ENCODE data around the gene SBF2.

GRCh38 chr11:9855579-9856287 is 438.3 kb downstream of the SBF2 start:
- no peak for TF ChIP-seq CTCF (IDR thresholded peaks at IDR 0.05; ENCODE audit: borderline replicate concordance, extremely low read depth, low read length, poor library complexity, severe bottlenecking)
- no peak for TF ChIP-seq EZH2 (IDR thresholded peaks at IDR 0.05; ENCODE audit: borderline replicate concordance, low read depth, low read length, severe bottlenecking)
